Activated CD4-positive, CD25-positive, alpha-beta regulatory T cell treated with anti-CD3 and anti-CD28 coated beads, Interleukin-2, amount 50 U/mL, for 24 hours (primary cell): ENCODE data around the gene HIF1A.
"Not testable (repeated sequence)": the region's sequence is repeated elsewhere in the genome, so short reads cannot be mapped to it uniquely, and the experiment has no call there.

Experiments used
- ATAC-seq, 2 donors: fragments of 150-1000 bp; cut with Tn5 transposase; one replicate each; pipeline ENCODE4 v1.10.0; 2021; ENCODE audit warnings: mild to moderate bottlenecking in 1 of 2, moderate library complexity in 1 of 2

Gene HIF1A

DNA sequence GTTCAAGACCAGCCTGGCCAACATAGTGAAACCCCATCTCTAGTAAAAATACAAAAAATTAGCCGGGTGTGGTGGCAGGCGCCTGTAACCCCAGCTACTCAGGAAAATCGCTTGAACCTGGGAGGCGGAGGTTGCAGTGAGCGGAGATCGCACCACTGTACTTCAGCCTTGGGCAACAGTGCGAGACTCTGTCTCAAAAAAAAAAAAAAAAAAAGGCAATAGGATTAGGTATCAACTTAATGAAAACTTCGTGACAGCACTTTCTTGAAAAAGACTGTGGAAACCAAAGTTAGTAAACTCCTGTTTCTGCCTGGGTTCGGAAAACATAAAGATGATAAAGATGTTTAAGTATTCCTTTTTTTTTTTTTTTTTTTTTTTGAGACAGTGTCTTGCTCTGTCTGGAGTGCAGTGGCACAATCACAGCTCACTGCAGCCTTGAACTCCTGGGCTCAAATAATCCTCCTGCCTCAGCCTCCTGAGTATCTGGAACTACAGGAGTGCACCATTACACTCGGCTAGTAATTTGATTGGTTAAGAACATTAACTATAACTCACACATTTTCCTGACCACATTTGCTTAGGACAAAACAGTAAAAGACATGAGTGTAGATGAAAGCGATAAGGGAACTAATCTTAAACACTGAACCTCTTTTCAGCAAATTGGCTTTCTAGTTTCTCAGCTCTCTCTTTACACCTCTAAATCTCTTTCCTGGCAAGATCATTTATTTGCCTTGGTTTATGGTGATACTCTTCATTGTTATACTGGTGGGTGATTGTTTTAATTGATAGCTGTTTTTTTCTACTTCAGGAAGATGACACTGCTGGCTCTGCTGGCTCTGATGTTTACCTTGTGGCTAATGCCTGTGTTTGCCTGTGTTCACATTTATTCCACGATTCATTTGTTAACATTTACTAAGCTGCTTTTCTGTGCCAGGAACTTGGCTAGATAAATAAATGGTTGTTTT, 15.8 kb downstream of the HIF1A start:
- ATAC-seq = no peak

DNA sequence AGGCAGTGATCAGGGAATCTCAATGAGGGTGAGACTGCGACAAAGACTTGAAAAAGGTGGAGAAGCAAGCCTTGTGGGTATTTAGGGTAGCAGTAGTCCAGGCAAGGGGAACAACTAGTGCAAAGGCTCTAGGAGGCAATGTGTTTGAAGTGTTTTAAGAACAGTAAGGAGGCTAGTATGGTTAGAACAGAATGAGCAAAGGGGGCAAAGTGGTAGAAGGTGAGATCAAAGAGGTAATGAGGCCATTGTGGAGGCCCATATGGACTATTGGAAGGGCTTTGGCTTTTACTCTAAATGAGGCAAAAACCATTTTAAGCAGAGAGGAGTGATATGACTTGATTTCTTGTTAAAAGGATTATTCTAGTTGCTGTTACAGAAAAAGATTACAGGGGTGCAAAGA, 16.8 kb downstream of the HIF1A start:
- no peak for ATAC-seq

DNA sequence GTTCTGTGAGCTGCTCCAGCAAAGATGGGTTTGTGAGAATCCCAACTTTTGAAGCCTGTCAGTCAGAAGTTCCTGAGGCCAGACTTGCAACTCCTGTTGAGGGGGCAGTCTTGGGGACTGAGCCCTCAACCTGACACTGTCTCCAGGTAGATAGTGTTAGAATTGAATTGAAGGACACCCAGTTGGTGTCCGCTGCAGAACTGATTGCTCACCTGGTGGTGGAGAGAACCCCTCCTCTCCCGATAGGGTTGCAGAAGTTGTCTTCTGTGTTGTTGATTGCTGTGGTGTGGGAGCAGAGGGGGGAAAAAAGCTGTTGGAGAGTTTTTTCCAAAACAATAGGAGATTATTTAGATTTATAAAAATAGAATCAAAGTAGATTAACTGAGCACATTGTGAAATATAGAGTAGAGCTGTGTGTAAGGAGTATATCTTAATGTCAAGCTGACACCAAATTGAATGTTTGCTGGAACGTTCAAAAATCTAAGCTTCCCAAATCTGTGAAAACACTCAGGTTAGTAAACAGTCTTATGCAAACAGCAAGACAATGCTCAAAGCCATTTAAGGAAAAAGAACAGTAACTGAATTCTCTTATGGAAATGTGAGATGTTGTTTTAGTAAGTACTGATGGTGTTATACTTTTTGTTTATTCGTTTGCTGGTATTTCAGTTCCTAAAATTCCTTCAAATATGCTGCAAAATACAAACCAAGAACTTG, 18.6 kb downstream of the HIF1A start:
- ATAC-seq = no peak

DNA sequence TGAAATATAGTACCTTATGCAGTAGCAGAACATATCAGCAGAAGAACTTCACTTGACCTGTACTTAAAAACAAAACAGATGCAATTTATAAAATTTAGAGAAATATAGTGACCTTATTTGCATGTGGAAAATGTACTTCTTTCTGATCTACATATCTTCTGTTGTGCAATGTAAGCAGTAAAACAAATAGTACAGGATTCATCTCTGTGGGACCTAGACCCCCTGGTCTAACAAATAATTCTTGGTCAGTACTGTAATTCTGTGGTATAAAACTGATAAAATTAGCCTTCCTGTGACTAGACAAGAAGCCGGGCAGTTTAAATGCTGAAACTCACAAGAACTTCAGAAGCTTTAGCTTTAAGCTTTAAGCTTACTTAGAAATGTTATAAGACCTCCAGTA, 21.6 kb downstream of the HIF1A start:
- no peak for ATAC-seq

DNA sequence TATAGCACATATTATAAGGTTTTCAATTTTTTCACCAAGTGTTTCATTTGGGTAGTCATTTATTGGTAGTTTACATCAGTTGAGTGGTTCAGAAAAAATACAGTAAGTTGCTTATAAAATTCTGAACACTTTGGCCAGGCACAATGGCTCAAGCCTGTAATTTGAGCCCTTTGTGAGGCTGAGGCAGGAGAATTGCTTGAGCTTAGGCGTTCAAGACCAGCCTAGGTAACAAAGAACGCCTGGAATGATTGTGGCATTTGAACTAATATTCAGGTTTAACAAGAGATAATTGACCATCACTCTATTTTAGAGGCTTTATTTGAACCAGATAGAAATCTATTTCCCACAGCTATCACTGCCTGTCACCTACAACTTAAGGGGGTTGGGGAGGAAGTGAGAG, 22.7 kb downstream of the HIF1A start:
- no peak for ATAC-seq

DNA sequence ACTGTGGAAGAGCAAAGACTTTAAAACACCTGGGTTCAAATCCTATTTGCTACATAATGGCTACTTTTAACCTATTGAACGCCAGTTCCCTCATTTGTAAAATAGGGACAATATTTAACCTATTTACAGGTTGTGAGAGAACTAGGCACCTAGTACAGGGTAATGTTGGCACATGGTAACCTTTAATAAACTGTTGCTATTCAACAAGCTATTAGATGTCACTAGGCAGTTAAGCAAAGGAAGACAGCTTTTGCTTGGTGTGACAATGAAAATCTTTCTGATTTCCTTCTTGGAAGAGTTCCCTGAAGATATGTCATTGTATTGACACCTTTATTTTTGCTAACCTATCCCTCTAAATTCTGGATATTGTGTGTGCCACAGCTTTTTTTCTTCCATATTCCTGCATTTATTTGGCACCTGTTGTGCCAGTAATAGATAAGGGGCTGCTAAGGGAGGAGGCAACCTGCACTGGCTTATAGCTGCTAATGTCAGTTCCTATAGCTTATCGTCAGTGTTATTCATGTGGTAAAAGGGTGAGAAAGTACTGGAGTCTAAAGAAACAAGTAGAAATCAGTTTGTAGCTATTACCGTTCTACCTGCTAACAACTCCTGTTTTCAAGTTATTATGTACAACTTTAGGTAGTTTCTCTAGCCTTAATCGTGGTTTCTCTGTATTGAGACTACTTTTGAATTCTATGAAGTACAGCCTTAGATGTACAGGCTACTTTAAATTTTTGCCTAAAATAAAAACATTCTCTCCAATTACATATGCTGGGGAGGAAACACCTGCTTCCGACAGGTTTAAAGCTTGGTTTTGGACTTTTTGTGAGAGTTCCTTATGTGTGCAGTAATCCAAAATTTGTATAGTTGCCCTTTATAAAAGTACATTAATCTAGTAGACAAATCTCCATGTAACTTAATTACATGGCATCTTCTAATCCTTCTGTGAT, 24.3 kb downstream of the HIF1A start:
- ATAC-seq = peak; percentile 35 to 48

DNA sequence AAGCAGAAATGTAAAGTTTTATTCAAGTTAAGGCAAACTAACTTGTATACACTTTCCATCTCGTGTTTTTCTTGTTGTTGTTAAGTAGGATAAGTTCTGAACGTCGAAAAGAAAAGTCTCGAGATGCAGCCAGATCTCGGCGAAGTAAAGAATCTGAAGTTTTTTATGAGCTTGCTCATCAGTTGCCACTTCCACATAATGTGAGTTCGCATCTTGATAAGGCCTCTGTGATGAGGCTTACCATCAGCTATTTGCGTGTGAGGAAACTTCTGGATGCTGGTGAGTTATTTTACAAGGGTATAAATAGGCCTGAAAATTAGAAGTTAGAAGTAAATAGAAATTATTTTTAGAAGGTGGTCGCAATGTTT, 25.0 kb downstream of the HIF1A start:
- no peak for ATAC-seq

DNA sequence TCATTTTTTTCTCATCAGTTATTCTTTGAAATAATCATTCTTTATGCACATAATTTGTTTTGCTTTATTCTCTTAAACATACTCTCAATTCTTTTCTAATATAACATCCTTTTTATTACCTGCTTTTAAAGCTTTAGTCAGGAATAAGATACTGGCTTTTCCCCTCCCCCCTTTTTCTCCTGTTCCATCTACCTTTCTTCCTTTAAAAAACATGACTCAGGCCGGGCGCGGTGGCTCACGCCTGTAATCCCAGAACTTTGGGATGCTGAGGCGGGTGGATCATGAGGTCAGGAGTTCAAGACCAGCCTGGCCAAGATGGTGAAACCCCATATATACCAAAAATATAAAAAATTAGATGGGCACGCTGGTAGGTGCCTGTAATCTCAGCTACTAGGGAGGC, 25.4 kb downstream of the HIF1A start:
- ATAC-seq = no peak

DNA sequence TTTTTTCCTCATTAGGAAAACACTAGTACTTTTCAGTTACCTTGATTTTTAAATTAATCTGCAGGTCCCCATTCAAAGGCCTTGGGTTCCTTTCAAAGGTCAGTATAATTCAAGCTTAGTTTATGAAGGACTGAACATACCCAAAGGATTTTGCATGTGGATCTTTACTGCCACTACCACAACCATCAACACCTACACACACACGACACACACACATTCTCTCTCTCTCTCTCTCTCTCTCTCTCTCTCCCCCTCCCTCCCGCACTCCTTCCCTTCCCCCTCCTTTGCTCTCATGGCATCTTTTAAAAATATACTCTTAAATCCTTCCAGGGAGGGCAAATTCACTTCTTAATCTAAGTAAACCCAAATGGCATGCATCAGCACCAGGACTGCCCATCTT, 28.8 kb downstream of the HIF1A start:
- ATAC-seq = no peak

DNA sequence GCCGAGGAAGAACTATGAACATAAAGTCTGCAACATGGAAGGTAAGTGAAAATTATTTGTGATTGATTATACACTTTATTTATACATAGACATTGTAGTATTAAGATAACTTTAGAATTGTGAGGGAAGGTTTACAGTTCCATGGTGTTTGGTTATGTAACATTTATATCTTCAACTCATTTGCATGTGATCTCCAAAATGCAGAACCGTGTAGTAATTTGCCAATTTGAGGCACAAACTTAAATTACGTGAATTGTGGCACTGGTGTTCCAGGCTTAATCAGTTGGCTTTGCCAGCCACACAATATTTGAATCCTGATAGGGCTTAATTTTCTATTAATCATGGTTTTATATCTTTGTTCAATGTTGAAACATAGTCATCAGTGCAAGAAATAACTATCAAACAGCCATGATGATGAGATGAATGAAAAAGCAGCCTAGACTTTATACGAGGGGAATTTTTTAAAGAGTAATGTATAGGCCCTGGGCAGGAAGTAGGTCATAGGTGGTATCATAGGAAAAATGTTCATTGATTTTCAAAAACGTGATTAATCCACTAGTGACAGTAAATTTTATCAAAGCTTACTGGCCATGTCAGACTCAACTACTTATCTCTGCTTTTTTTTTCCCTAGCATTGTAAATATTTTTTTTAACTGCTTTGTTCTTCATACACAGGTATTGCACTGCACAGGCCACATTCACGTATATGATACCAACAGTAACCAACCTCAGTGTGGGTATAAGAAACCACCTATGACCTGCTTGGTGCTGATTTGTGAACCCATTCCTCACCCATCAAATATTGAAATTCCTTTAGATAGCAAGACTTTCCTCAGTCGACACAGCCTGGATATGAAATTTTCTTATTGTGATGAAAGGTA, 31.7 kb downstream of the HIF1A start:
- ATAC-seq = peak; percentile 59 to 77

DNA sequence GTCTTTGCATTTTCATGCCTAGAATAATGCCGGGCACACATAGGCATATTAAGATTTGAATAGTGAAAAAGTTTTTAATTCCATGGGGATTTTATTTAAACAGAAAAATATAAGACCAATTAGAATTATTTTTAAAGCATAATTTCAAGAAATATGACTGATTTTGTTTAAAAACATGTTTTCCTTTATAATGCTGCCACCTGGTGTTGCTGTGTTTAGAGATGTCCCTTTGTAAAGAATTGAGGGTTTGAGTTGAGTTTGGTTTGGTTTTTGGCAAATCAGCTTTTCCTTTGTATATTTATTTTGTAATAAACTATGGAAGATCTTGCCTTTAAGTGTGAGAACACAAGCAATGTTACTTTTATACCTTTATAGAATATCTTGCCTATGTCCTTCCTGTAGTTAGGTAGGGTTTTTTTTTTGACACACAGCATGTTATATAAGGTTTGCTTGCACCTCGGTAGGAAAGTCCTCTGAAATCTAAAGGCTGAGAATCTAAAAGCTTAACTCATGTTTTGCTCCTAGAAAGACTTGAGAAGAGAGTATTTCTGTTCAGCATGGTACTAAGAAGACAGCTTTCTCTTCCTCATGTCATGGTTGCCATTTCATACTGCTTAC, 35.6 kb downstream of the HIF1A start:
- no peak for ATAC-seq

DNA sequence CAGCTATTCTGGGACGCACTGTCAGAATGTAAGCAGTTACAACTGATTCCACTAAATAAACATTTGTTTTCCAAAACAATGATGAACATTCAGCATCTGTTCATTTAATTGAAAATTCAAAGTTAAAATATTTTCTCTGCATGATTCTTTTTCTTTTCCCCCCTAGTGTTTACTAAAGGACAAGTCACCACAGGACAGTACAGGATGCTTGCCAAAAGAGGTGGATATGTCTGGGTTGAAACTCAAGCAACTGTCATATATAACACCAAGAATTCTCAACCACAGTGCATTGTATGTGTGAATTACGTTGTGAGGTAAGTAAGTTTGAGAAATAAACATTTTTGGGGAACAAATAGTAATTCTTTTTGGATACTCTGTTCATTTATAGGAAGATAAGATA, 38.7 kb downstream of the HIF1A start:
- ATAC-seq = no peak

DNA sequence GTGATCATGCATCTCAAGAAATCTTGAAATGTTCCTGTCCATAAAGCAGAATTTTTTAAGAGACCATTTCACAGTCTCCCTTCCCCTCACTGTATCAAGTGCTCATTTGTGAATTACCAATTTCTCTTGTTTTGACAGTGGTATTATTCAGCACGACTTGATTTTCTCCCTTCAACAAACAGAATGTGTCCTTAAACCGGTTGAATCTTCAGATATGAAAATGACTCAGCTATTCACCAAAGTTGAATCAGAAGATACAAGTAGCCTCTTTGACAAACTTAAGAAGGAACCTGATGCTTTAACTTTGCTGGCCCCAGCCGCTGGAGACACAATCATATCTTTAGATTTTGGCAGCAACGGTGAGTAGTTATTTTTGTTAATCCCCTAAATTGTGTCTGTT, 41.4 kb downstream of the HIF1A start:
- peak in 1 of 2 donors; percentile 58 for ATAC-seq

DNA sequence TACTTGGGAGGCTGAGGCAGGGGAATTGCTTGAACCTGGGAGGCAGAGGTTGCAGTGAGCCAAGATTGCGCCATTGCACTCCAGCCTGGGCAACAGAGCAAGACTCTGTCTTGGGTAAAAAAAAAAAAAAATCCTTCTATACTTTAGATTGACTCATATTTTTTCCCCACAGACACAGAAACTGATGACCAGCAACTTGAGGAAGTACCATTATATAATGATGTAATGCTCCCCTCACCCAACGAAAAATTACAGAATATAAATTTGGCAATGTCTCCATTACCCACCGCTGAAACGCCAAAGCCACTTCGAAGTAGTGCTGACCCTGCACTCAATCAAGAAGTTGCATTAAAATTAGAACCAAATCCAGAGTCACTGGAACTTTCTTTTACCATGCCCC, 42.6 kb downstream of the HIF1A start:
- ATAC-seq = no peak

DNA sequence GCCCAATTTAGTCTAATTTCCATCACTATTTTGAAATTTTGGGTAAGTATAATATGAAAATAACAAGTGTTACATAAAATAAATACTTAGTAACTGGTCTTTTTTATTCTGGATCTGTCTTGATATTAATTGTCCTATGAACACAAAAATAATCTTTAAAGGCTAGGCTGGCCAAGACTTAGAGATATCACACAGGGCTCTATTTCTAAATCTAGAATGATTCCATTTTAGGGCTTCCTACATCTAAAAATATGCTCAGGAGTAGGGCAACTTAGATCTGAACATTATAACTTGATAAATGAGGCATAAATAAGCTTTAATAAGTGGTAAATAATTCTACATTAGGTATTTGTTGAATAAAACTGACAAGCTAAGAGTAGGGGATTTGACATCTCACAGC, 43.8 kb downstream of the HIF1A start:
- no peak for ATAC-seq

DNA sequence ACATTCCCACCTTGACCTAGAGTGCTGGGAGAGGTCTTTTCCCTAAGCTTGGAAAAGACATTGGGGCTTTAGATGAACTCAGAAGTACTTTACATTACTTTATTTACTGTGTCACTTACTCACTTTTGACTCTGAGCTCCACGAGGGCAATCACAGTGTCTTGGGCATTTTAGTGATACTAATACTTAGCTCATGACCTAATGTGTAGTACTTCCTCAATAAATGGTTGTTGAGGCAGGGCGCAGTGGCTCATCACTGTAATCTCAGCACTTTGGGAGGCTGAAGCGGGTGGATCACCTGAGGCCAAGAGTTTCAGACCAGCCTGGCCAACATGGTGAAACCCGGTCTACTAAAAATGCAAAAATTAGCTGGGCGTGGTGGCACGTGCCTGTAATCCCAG, 47.1 kb downstream of the HIF1A start:
- no peak for ATAC-seq

DNA sequence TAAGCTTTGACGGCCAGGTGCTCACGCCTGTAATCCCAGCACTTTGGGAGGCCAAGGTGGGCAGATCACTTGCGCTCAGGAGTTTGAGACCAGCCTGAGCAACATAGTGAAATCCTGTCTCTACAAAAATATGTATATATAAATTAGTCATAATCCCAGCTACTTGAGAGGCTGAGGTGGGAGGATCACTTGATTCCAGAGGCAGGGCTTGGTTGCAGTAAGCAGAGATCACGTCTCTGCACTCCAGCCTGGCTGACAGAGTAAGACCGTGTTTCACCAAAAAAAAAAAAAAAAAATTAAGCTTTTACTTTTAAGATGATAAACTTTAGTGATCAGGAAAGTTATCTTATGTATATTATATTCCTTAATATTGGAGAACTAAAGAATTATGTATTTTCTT, 48.9 kb downstream of the HIF1A start:
- no peak for ATAC-seq

DNA sequence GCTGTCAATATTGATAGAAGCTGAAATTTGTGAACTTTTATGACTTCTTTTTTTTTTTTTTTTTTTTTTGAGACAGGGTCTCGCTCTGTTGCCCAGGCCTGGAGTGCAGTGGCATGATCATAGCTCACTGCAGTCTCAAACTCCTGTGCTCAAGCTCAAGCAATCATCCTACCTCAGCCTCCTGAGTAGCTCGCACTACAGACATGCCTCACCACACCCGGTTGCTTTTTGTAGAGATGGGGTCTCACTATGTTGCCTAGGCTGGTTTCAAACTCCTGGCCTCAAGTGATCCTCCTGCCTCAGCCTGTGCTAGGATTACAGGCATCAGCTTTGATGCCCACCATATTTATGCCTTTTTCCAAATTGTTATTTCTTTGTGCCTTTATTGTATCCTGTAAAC, 51.0 kb downstream of the HIF1A start:
- ATAC-seq = not testable (repeated sequence)

DNA sequence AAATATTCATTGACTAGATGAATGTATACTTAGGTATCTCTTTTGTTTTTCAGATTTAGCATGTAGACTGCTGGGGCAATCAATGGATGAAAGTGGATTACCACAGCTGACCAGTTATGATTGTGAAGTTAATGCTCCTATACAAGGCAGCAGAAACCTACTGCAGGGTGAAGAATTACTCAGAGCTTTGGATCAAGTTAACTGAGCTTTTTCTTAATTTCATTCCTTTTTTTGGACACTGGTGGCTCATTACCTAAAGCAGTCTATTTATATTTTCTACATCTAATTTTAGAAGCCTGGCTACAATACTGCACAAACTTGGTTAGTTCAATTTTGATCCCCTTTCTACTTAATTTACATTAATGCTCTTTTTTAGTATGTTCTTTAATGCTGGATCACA, 51.6 kb downstream of the HIF1A start:
- no peak for ATAC-seq

DNA sequence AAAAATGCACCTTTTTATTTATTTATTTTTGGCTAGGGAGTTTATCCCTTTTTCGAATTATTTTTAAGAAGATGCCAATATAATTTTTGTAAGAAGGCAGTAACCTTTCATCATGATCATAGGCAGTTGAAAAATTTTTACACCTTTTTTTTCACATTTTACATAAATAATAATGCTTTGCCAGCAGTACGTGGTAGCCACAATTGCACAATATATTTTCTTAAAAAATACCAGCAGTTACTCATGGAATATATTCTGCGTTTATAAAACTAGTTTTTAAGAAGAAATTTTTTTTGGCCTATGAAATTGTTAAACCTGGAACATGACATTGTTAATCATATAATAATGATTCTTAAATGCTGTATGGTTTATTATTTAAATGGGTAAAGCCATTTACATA, 52.0 kb downstream of the HIF1A start:
- ATAC-seq = no peak

DNA sequence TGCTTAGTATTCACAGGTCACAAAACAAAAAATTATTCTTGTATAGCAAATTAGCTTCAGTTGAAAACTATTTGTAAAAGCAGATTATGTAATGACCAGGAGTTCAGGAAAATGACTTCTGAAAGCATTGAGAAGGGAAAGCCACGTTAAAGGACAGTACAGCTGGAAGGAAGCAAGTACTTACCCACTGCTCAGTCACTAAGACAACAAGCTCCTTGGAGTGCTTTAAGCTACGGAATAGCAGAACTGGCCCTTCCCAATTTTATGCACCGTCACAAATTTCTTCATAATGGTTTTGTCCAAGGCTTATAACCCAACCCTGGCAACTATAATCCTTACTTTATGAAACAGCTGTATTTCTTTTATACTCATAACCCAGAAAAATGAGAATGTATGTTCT, 54.0 kb downstream of the HIF1A start:
- ATAC-seq = no peak

DNA sequence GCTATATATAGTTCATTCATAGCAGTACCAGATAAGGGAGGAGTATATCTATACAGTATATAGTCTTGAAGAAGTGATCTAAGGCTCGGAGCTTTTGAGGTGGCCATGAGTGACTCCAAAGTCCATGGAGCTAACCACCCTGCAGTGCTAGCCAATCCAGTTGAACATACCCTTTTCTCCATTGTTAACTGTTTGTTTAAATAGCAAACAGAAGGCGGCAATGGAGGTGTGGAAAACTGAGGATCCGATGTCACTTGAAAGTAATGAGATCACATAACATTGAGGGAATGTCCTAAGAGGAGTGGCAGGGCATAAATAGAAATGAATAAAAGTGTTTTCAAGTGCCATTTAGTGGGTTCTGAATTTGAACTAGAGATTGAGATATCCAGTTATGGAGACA, 54.6 kb downstream of the HIF1A start:
- no peak for ATAC-seq
